ENCODE results near the gene BFSP2.
A peak's percentile ranks its signal among the peaks of the same experiment; 100 is the strongest.

The BFSP2 gene

GRCh38 chr3:133444423-133444774 is 44.5 kb downstream of the BFSP2 start:
- no peaks in the 10 kb centered on the region for H3K36me3 ChIP-seq (ENCODE audit: insufficient read depth)
- peaks cover 82% of the 10 kb centered on the region for H3K4me1 ChIP-seq (ENCODE audit: low read depth, poor library complexity, severe bottlenecking)
- H3K4me2 ChIP-seq, result peak overlapping the region; percentile 74
- H4K20me1 ChIP-seq (ENCODE audit: insufficient read depth), result no peaks in the 10 kb centered on the region
- H3K27me3 ChIP-seq (ENCODE audit: insufficient read depth, low read depth), result no peaks in the 10 kb centered on the region
- H3K27ac ChIP-seq, result peak overlapping the region; percentile 80
- no peak for TF ChIP-seq CTCF (conservative IDR thresholded peaks at IDR 0.05; ENCODE audit: low read depth, low read length)
- H3K79me2 ChIP-seq (ENCODE audit: insufficient read depth, low read depth), result no peaks in the 10 kb centered on the region
- no peak overlapping the region for H3K4me3 ChIP-seq (IDR thresholded peaks at IDR 0.05; ENCODE audit: insufficient read depth, low read depth, low read length)
- peak overlapping the region; percentile 4; the same call in 1 of the 2 replicates for H3K9ac ChIP-seq
- no peak overlapping the region for H2AFZ ChIP-seq (ENCODE audit: low read depth)

DNA sequence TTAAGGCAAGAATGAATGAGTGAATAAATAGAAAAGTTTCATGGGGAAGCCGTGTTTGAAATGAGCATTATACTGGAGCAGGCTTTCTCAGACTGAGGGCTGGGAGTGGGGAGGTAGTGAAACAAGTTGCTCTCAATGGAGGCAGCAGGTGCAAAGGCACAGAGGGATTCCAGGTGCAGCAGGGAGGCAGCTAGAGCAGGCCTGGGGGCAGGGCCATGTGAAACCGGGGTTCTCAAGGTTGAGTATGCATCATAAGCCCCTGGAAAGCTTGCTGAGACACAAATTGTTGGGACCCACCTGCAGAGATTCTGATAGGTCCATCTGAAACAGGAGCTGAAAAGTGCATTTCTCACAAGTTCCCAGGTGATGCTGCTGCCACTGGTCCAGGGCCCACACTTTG is 45.3 kb downstream of the BFSP2 start:
- Histone ChIP-seq H3K4me2 (peak overlapping the region; percentile 74), H3K27ac (peak overlapping the region; percentile 80), H3K4me3 (IDR thresholded peaks at IDR 0.05; ENCODE audit: insufficient read depth, low read depth, low read length) (no peak overlapping the region), H3K27me3 (ENCODE audit: insufficient read depth, low read depth) (no peaks in the 10 kb centered on the region), H3K4me1 (ENCODE audit: low read depth, poor library complexity, severe bottlenecking) (peaks cover 88% of the 10 kb centered on the region), H3K9ac (peak overlapping the region; percentile 4; the same call in 1 of the 2 replicates), H4K20me1 (ENCODE audit: insufficient read depth) (no peaks in the 10 kb centered on the region), H3K36me3 (ENCODE audit: insufficient read depth) (no peaks in the 10 kb centered on the region), H3K79me2 (ENCODE audit: insufficient read depth, low read depth) (no peaks in the 10 kb centered on the region), H2AFZ (ENCODE audit: low read depth) (no peak overlapping the region)
- no peak for TF ChIP-seq CTCF (conservative IDR thresholded peaks at IDR 0.05; ENCODE audit: low read depth, low read length)

DNA sequence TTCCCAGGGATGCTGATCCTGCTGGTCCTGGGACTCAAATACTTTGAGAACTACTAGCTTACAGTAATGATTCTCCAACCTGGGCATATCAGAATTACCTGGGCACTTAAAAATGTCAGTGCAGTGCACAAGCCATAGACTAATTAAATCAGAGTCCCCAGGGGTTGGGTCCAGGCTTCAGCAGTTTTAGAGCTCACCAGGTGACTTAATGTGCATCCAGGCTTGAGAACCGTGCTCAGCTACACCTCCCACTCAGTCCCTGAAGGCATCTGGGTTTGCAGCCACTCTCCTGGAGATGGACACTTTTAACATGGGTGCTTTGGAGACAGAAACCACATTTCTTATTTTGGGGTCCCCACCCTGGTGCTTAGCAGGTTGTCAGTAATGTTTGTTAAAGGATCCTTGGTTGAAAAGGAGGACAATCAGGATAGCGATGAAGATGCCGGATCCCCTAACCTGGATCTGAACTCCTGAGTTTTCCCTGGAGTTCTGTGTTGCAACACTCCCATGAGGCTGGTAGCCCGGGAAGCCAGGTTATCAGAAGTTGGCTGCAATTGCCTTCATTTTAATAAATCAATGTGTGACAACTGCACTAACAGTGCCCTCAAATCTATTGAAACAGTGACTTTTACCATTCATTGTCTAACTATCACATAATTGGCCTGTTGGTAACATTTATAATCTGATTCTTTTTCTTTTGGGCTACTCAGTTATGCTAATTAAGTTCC is 48.1 kb downstream of the BFSP2 start:
- Histone ChIP-seq H3K9ac (peak overlapping the region; percentile 11; the same call in 1 of the 2 replicates), H3K4me2 (peak overlapping the region; percentile 88), H3K4me1 (ENCODE audit: low read depth, poor library complexity, severe bottlenecking) (peaks cover 97% of the 10 kb centered on the region), H3K27ac (peak overlapping the region; percentile 96), H3K36me3 (ENCODE audit: insufficient read depth) (no peaks in the 10 kb centered on the region), H3K79me2 (ENCODE audit: insufficient read depth, low read depth) (peaks cover 8% of the 10 kb centered on the region; the same call in 1 of the 2 replicates), H2AFZ (ENCODE audit: low read depth) (peak overlapping the region; percentile 4; the same call in 1 of the 2 replicates), H3K4me3 (IDR thresholded peaks at IDR 0.05; ENCODE audit: insufficient read depth, low read depth, low read length) (peak overlapping the region; percentile 78), H3K27me3 (ENCODE audit: insufficient read depth, low read depth) (no peaks in the 10 kb centered on the region), H4K20me1 (ENCODE audit: insufficient read depth) (no peaks in the 10 kb centered on the region)
- no peak for TF ChIP-seq CTCF (conservative IDR thresholded peaks at IDR 0.05; ENCODE audit: low read depth, low read length)

- H2AFZ ChIP-seq (ENCODE audit: low read depth), result peak overlapping the region; percentile 4; the same call in 1 of the 2 replicates
- H3K4me3 ChIP-seq (IDR thresholded peaks at IDR 0.05; ENCODE audit: insufficient read depth, low read depth, low read length), result no peak overlapping the region
- H3K27me3 ChIP-seq (ENCODE audit: insufficient read depth, low read depth), result no peaks in the 10 kb centered on the region
- TF ChIP-seq CTCF (conservative IDR thresholded peaks at IDR 0.05; ENCODE audit: low read depth, low read length), result no peak
- peaks cover 8% of the 10 kb centered on the region; the same call in 1 of the 2 replicates for H3K79me2 ChIP-seq (ENCODE audit: insufficient read depth, low read depth)
- H4K20me1 ChIP-seq (ENCODE audit: insufficient read depth), result no peaks in the 10 kb centered on the region
- H3K9ac ChIP-seq, result peak overlapping the region; percentile 58; the same call in 1 of the 2 replicates
- H3K36me3 ChIP-seq (ENCODE audit: insufficient read depth), result no peaks in the 10 kb centered on the region
- H3K4me1 ChIP-seq (ENCODE audit: low read depth, poor library complexity, severe bottlenecking), result peaks cover 97% of the 10 kb centered on the region
- H3K27ac ChIP-seq, result peak overlapping the region; percentile 96
- H3K4me2 ChIP-seq, result peak overlapping the region; percentile 88
Measured at GRCh38 chr3:133448478-133449122, 48.7 kb downstream of the BFSP2 start.

Measured in KMS-11 (cell line).